CD4-positive, alpha-beta T cell treated with Interleukin-4 for 4 hours (primary cell): ENCODE measurements around the gene ZNF281.
"Not testable (repeated sequence)": the region's sequence is repeated elsewhere in the genome, so short reads cannot be mapped to it uniquely, and the experiment has no call there.

Source experiments
- DNase-seq: peaks from one replicate; pipeline ENCODE4 v3.0.0-alpha.2; 2020

ZNF281 gene

DNA sequence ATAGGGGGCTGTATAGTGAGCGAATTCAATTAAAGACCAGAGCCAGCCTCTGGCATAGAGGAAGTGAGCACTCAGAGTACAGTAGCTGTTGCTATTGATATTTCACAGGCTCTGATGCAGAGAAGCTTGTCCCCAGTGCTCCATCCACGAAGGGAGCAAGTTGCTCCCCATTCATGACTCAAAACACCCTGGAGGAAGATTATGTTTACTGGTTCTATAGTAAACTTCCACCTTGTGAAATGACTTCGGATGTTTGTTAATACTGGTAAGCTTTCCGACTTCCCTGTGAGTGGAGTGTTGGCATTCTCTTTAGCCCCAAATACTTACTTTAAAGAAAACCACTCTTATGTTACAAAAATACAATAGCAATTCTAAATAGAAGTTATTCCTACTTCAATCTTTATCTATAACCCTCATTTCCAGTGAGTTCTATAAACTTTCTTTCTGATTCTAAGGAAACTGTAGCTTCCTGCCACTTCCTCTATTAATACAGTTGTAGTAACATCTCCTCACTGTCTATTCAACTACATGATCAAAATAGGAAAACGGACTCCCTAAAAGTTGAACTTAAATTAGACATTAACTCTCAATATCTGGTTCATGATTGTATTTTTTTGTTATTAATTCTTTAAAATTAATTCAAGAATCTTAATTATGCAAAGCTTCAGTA is 46.4 kb downstream of the ZNF281 start:
- DNase-seq = no peak

DNA sequence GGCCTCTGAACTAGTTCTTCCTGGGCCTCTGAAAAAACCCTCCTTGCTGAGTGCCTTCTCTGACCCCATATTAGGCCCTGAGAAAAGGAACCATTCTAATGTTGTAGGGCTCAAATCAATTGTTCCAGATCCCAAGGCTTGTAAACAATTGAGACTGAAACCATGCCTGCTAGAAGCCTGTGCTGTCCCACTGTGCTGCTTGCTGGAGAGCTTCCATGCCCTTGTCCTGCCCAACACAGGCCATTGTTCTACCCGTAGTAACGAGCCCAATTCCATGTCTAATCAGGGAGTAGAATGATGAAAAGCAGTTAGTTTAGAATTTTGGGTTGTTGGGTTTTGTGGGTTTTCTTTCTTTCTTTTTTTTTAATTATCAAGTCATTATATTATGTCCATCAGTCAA is 47.4 kb downstream of the ZNF281 start:
- no peak for DNase-seq

DNA sequence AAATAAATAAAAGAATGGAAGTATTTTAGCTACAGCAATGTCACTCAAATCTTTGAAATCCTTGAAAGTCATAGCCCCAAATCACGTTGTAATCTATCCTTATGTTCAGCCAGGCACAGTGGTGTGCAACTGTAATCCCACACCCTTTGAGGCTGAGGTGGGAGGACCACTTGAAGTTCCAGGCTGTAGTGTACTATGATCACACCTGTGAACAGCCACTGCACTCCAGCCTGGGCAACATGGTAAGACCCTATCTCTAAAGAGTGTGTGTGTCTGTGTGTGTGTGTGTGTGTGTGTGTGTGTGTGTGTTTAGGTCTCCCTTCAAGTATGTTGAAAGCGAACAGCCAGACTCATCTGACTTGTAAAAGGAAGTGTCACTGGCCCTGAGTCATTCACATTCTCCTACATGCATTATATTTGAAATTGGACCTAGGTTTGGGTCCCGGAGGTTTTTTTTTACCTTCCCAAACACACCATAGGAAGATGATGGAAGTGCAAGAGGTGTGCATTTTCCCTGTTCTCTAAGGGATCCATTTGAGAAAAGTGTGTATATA is 50.1 kb downstream of the ZNF281 start:
- no peak for DNase-seq

DNA sequence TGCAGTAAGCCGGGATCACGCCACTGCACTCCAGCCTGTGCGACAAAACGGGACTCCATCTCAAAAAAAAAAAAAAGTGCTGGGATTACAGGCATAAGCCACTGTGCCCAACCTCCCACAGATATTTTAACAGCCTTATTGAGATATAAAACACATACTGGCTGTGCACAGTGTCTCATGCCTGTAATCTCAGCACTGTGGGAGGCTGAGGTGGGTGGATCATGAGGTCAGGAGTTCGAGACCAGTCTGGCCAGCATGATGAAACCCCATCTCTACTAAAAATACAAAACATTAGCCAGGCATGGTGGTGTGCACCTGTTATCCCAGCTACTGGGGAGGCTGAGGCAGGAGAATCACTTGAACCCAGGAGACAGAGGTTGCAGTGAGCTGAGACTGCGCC is 51.9 kb downstream of the ZNF281 start:
- DNase-seq = not testable (repeated sequence)

DNA sequence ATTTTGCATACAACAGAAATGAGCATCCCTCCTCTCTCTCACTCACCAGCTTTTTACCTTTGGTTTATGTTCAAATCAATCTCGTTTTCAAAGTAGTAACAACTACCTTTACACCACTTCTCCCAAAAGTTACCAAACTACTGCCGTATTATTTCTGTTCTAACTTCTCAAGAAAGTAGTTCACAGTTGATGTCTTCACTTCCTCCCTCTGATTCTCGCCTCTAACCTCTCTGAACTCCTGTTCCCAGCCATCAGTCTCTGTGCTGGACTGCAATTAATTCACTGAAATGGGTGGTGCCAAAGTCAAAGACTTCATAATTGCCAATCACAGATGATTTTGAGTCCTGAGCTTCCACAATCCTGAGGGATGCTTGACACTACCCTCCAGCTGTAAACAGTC is 54.0 kb downstream of the ZNF281 start:
- peak; percentile 13 for DNase-seq
